ENCODE data around the gene STK17B. TPM values are rescaled to one million over a fixed set of nuclear protein-coding genes. Genes with fewer than 3 reads are reported as not detected.
"Not testable (repeated sequence)": the region's sequence is repeated elsewhere in the genome, so short reads cannot be mapped to it uniquely, and the experiment has no call there.

STK17B gene
- total RNA-seq, 2 donors from 2014 or later = 279 to 280 TPM

DNA sequence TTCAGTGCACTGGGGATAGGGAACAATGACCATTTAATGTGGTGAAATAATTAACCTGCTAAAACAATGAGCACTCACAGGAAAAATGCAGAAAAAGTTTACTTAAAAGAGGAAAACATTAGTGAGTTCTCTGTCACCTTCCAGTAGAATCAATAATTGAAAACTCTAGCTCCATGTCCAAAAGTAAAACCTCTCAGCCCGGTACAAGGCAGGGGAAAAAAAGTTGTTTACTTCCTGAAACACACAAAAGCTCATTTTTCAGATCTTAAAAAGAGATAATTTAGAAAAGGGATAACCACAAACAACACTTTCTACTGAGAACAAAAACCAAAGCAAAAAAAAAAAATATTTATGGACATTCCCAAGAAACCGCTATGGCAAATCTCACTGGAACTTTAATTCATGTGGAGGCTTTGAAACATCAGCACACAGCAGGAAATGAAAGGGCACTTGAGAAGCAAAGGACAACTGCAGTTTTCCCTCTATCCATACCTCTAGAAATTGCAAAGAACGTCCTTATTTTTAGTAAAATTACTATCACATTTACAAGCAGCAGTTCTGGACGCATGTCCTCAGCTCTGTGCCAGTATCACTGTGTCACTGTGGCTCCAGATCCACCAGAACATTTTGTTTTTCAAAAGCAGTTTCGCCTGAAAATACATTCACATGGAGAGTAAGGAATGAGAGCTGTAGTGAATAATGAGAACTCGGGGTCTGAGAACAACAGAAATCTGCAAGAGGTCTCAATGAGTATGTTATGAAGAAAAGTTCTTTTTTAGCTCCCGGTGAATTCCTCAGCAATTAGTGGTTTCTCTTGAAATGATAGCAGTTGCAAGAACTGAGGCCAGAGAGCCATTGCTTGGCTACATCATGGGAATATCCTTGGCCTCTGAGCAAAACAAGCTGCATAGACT, 58.1 kb downstream of the STK17B start:
- Mint-ChIP-seq H3K4me3 (peak overlapping the region in 1 of 2 donors; percentile 18), H3K27ac (no peak overlapping the region), H3K36me3 (ENCODE audit: insufficient read depth in 2 of 2) (no peaks in the 10 kb centered on the region), H3K27me3 (ENCODE audit: low read depth) (no peaks in the 10 kb centered on the region), H3K9me3 (no peaks in the 10 kb centered on the region), H3K4me1 (ENCODE audit: low read depth) (peaks cover 10% of the 10 kb centered on the region)
- no peak for DNase-seq
- ATAC-seq (replicated peaks in 1 of 2) = no peak

DNA sequence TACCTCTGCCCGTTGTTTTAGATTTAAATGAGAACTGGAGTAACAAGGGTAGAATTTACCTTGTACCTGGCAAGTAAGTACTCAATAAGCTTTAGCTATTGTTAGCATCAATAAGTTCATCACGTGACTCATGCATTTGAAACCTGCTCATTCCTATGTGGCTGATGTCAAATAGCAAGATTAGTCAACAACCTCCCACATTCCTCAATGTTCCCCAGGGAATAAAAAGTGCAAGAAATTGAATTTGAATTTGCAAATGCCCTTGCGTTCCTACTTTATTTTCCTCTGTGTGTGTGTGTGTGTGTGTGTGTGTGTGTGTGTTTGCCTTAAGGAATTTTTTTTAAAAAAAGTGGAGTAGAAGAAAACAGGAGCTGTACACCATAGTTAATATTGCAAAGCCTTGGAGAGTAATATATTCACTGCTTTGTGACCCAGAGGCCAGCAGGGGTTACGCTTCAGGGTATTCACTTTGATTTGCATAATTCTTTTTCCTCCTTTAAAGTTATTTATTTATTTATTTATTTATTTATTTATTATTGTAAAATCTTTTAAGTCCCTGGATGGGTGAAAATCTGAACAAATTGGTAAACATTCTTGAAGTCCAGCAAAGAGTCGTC, 58.9 kb downstream of the STK17B start:
- no peak overlapping the region for H3K27ac Mint-ChIP-seq
- DNase-seq (no peak), ATAC-seq (replicated peaks in 1 of 2) (no peak)
- no peaks in the 10 kb centered on the region for H3K36me3 Mint-ChIP-seq (ENCODE audit: insufficient read depth in 2 of 2)
- H3K9me3 Mint-ChIP-seq = no peaks in the 10 kb centered on the region
- no peaks in the 10 kb centered on the region for H3K27me3 Mint-ChIP-seq (ENCODE audit: low read depth)
- H3K4me1 Mint-ChIP-seq (ENCODE audit: low read depth) = peaks cover 10% of the 10 kb centered on the region
- no peak overlapping the region for H3K4me3 Mint-ChIP-seq

DNA sequence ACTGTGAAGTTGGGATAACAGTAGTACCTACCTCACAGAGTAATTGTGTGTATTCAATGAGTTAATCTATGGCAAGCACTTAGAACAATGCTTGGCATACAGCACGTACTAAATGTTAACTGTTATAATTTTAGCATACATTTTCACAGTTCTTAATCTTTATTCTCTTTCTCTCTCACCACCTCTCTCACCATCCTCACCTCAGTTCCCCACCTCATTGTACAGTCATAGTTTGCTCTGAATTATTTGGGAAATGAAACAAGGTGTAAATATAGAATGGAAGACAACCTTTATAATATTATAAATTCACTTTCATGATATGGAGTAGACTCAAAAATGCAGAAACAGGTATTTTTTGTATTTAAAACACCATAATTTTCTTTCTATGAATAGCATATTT, 62.8 kb downstream of the STK17B start:
- ATAC-seq (replicated peaks in 1 of 2) (no peak), DNase-seq (no peak)
- Mint-ChIP-seq H3K4me1 (ENCODE audit: low read depth) (peaks cover 23% of the 10 kb centered on the region), H3K36me3 (ENCODE audit: insufficient read depth in 2 of 2) (peaks cover 0 to 3% of the 10 kb centered on the region in 2 donors), H3K27ac (no peak overlapping the region), H3K27me3 (ENCODE audit: low read depth) (no peaks in the 10 kb centered on the region), H3K9me3 (peaks cover 0 to 2% of the 10 kb centered on the region in 2 donors), H3K4me3 (no peak overlapping the region)

DNA sequence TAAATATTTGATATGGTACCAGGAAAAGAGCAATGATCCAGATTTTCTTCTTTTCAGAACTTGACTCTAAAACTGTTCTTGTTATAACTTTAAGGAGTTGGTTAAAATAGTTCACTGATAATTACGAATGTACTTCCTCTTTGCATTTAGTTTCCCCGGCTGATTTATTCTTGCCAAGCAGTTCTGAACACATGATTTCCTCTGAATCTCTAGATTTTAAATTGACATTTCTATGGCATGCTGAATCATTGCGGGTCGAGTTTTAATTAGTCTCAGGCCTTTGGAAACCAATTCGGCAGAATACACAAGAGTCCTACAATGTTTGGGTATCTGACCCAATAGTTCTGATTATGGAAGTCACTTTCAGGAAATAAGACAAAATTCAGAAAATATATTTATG, 65.4 kb downstream of the STK17B start:
- no peaks in the 10 kb centered on the region for H3K27me3 Mint-ChIP-seq (ENCODE audit: low read depth)
- peaks cover 0 to 3% of the 10 kb centered on the region in 2 donors for H3K36me3 Mint-ChIP-seq (ENCODE audit: insufficient read depth in 2 of 2)
- peaks cover 0 to 2% of the 10 kb centered on the region in 2 donors for H3K9me3 Mint-ChIP-seq
- peak overlapping the region; percentile 63 to 79 for H3K4me3 Mint-ChIP-seq
- H3K27ac Mint-ChIP-seq = peak overlapping the region; percentile 81
- ATAC-seq (replicated peaks in 1 of 2) = no peak
- H3K4me1 Mint-ChIP-seq (ENCODE audit: low read depth) = peaks cover 26% of the 10 kb centered on the region
- no peak for DNase-seq

DNA sequence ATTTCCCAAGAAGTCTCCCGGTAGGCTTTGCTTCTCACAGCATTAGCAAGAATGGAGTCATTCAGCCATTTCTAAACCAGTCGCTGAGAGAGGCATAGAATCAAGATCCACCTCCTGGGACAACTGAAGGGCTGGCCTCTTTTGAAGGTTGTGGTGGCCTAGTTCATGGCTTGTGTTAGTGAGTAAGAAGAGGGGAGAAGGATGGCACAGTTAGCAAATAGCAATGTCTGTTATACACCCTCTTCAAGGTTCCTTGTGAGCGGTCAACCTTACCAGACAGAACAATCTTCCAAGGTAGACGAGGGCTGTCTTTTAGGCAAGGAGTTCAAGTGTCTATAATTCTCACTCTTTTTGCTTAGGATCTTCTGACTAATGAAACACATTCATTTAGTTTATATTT, 67.3 kb downstream of the STK17B start:
- Mint-ChIP-seq H3K4me3 (no peak overlapping the region), H3K27ac (no peak overlapping the region), H3K36me3 (ENCODE audit: insufficient read depth in 2 of 2) (peaks cover 0 to 3% of the 10 kb centered on the region in 2 donors), H3K27me3 (ENCODE audit: low read depth) (no peaks in the 10 kb centered on the region), H3K4me1 (ENCODE audit: low read depth) (peaks cover 40% of the 10 kb centered on the region), H3K9me3 (peaks cover 0 to 2% of the 10 kb centered on the region in 2 donors)
- ATAC-seq (replicated peaks in 1 of 2) (no peak), DNase-seq (no peak)

DNA sequence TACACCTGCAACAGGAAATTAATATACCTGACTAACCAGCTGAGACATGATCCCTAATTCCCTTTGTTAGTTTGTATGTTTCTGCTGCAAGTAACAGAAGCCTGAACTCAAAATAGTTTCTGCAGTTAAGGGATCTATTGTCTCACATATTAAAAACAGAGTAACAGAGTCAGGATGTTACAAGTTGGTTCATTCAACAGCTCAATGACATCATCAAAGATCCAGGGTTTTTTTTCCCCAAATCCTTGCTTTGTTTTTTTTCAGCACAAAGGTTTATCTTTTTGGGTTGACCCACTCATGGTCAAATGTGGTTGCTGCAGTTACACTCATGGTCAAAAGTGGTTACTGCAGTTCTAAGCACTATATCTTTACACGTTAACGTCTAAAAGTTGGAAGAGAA, 67.8 kb downstream of the STK17B start:
- Mint-ChIP-seq H3K27ac (no peak overlapping the region), H3K36me3 (ENCODE audit: insufficient read depth in 2 of 2) (peaks cover 0 to 3% of the 10 kb centered on the region in 2 donors), H3K27me3 (ENCODE audit: low read depth) (no peaks in the 10 kb centered on the region), H3K4me3 (no peak overlapping the region), H3K9me3 (peaks cover 0 to 2% of the 10 kb centered on the region in 2 donors), H3K4me1 (ENCODE audit: low read depth) (peaks cover 40% of the 10 kb centered on the region)
- ATAC-seq (replicated peaks in 1 of 2) (no peak), DNase-seq (no peak)

DNA sequence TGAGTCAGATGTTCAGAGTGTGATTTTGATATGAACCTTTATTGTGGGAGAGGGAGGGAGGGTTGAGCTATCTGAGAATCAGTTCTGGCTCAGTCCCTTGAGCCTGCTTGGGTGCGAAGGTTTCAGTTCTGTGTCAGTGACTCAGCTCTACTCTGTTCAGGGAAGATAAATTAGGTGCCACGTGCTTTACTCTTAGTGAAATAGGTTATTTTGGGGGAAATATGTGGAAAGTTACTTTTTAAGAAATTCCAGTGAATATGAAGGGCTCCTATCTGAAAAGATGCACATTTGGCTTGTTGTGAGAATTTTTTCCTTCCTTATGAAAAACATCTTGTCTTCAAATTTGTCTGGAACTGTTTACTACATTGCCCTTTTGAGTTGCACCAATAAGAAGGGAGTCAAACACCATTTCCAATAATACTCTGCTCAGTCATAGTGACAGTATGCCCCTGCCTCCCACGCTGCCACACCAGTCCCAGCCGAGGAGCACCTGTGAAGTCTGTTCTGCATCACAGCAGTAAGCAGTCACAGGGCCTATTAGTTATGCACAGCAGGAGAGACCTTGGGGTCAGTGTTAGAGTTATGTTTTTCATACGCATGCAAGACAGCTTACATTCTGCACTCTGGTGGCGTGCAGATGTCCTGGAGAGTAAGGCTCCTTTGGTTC, 69.9 kb downstream of the STK17B start:
- ATAC-seq (replicated peaks in 1 of 2) = peak; percentile 94 to 97
- H3K27ac Mint-ChIP-seq = peak overlapping the region; percentile 0
- no peaks in the 10 kb centered on the region for H3K9me3 Mint-ChIP-seq
- H3K4me1 Mint-ChIP-seq (ENCODE audit: low read depth) = peaks cover 37% of the 10 kb centered on the region
- peak overlapping the region; percentile 7 to 27 for H3K4me3 Mint-ChIP-seq
- DNase-seq = peak; percentile 35 to 58
- H3K36me3 Mint-ChIP-seq (ENCODE audit: insufficient read depth in 2 of 2) = peaks cover 0 to under 1% of the 10 kb centered on the region in 2 donors
- no peaks in the 10 kb centered on the region for H3K27me3 Mint-ChIP-seq (ENCODE audit: low read depth)

DNA sequence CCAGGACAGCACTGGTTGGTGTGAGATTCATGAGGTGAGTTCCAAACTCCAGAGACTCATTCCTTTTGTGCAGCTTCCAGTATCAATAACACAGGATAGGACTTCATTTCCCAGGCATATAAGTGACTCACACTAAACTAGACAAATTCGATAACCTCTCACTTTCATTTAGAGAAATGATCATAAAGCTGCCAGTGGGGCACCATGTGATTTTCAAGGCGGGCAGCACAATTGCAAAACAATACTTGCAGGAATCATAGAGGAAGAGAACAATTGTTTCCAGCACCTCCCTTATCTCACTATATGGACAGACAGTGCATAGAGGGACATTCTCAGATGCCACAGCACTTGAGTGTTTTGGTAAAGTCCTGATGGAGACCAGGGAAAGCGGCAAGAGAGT, 71.5 kb downstream of the STK17B start:
- Mint-ChIP-seq H3K36me3 (ENCODE audit: insufficient read depth in 2 of 2) (no peaks in the 10 kb centered on the region), H3K27ac (no peak overlapping the region), H3K4me1 (ENCODE audit: low read depth) (peaks cover 24% of the 10 kb centered on the region), H3K27me3 (ENCODE audit: low read depth) (no peaks in the 10 kb centered on the region), H3K9me3 (peaks cover 0 to 2% of the 10 kb centered on the region in 2 donors), H3K4me3 (peak overlapping the region in 1 of 2 donors; percentile 9)
- no peak for ATAC-seq (replicated peaks in 1 of 2)
- no peak for DNase-seq

DNA sequence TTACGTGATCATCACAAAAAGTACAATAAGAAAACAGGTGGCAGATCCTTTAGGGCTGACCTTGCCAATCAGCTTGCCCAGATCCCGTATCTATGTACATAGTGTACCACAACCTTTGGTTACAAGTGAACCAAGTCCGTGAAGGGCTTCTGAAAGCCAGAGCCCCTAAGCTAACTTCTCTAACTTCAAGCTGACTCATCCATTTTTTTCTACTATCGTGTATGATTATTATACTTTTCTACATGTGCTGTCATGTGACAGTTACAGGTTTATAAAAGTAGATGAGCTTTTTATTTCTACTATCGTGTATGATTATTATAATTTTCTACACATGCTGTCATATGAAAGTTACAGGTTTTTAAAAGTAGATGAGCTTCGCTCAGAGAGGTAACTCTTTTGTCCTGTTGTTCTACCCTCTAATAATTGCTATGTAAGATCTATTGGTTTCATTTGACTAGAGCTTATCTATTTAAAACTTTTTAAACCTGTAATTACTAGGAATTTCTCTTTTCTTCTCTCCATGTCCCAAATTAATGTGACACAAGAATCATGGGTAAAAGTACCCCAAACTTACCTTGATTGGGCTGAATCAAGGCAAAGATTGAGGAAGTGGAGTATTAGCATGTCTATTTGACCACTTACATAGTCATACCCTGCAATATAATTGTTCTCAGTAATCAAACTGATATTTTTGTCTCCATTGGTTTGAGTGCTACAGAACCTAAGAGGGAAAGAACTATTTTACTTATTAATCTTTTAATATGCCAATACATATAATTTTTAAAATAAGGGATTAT, 73.3 kb downstream of the STK17B start:
- ATAC-seq (replicated peaks in 1 of 2) (no peak), DNase-seq (no peak)
- Mint-ChIP-seq H3K4me3 (no peak overlapping the region), H3K4me1 (ENCODE audit: low read depth) (peaks cover 24% of the 10 kb centered on the region), H3K27me3 (ENCODE audit: low read depth) (no peaks in the 10 kb centered on the region), H3K27ac (no peak overlapping the region), H3K36me3 (ENCODE audit: insufficient read depth in 2 of 2) (peaks cover 7 to 8% of the 10 kb centered on the region in 2 donors), H3K9me3 (peaks cover 3 to 4% of the 10 kb centered on the region in 2 donors)

DNA sequence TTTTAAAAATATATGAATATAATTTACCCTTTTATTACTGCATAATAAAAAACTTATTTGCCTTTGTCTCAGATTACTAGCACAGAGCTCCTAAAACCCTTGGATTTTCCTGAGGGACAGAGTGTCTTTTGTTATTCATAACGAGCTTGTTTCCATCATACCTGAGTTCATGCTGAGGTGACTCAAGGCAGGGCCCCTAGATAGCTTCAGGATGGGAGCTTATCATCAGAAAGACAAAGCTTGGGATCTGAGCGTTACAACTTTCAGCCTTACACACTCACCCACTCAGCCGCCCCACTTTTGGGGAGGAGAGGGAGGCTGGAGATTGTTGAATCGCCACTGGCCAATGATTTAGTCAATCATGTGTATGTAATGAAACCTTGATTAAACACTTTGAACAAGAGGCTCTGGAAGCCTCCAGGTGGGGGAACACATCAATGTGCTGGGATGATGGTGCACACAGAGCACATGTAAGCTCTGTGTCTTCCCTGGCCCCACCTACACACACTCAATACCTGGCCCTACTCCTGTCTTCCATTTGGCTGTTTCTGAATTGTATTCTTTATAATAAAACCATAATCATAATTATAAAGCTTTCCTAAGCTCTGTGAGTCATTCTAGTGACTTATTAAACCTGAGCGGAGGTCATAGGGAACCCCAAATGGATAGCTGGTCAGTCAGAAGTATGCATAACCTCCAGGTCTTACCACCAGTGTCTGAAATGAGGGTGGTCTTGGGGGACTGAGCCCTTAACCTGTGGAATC, 74.2 kb downstream of the STK17B start:
- DNase-seq (no peak), ATAC-seq (replicated peaks in 1 of 2) (no peak)
- Mint-ChIP-seq H3K9me3 (peaks cover 4 to 6% of the 10 kb centered on the region in 2 donors), H3K36me3 (ENCODE audit: insufficient read depth in 2 of 2) (peaks cover 9% of the 10 kb centered on the region in 2 donors), H3K27me3 (ENCODE audit: low read depth) (no peaks in the 10 kb centered on the region), H3K4me1 (ENCODE audit: low read depth) (peaks cover 24% of the 10 kb centered on the region), H3K4me3 (no peak overlapping the region), H3K27ac (no peak overlapping the region)

DNA sequence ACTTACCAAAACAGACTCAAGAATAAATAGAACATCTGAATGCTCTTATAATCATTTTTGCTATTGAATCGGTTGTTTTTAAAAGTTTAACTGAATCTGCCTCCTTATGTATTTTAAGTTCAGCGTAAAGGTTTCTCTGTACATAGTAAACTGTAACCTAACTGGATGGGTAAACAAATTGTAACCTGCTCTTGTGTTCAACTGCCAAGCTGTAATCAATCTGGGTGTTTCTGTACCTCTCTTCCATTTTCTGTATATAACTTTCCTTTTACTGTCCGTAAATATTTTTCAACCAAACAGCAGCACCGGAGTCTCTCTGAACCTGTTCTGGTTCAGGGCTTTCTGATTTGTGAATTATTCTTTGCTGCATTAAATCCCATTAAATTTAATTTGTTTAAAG, 75.1 kb downstream of the STK17B start:
- ATAC-seq (replicated peaks in 1 of 2) (no peak), DNase-seq (no peak)
- Mint-ChIP-seq H3K4me1 (ENCODE audit: low read depth) (peaks cover 17% of the 10 kb centered on the region), H3K9me3 (peaks cover 5 to 8% of the 10 kb centered on the region in 2 donors), H3K36me3 (ENCODE audit: insufficient read depth in 2 of 2) (peaks cover 12 to 13% of the 10 kb centered on the region in 2 donors), H3K27ac (no peak overlapping the region), H3K27me3 (ENCODE audit: low read depth) (no peaks in the 10 kb centered on the region), H3K4me3 (no peak overlapping the region)

DNA sequence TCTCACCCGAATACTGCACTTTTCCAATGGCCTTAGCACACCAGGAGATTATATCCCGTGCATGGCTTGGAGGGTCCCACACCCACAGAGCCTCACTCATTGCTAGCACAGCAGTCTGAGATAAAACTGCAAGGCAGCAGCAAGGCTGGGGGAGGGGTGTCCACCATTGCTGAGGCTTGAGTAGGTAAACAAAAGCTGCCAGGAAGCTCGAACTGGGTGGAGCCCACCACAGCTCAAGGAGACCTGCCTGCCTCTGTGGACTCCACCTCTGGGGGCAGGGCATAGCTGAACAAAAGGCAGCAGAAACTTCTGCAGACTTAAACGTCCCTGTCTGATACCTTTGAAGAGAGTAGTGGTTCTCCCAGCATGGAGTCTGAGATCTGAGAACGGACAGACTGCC, 81.9 kb downstream of the STK17B start:
- H3K4me3 Mint-ChIP-seq = not testable (repeated sequence)

More for the DNA sequence above, 81.9 kb downstream of the STK17B start:
- not testable (repeated sequence) for ATAC-seq (replicated peaks in 1 of 2); H3K4me1 Mint-ChIP-seq (ENCODE audit: low read depth); H3K27me3 Mint-ChIP-seq (ENCODE audit: low read depth); DNase-seq; H3K27ac Mint-ChIP-seq
- H3K9me3 Mint-ChIP-seq = peaks cover 15 to 16% of the 10 kb centered on the region in 2 donors
- H3K36me3 Mint-ChIP-seq (ENCODE audit: insufficient read depth in 2 of 2) = peaks cover 13 to 23% of the 10 kb centered on the region in 2 donors
